Neural progenitor cell (in vitro differentiated cells): ENCODE results near the gene ARL4A.

Experiments
- CTCF ChIP-seq: fragments of 200-600 bp; sonication (generic); IDR thresholded peaks from 2 replicates; pipeline ENCODE4 v1.5.1; 2017; ENCODE audit warnings: antibody characterized with exemption, mild to moderate bottlenecking
- EZH2 ChIP-seq: fragments of 200-600 bp; sonication (generic); IDR thresholded peaks from 2 replicates; pipeline ENCODE4 v1.6.1; 2017; ENCODE audit warnings: antibody characterized with exemption, mild to moderate bottlenecking, moderate library complexity
- EZH2phosphoT487 ChIP-seq: fragments of 200-600 bp; sonication (generic); IDR thresholded peaks from 2 replicates; pipeline ENCODE4 v1.6.1; 2017; ENCODE audit warnings: antibody characterized with exemption

- TF ChIP-seq CTCF (no peak), EZH2 (no peak), EZH2phosphoT487 (no peak)
These were observed 17.3 kb upstream of the ARL4A start for GRCh38 chr7:12670000-12670729.
